ENCODE results near the gene CTNNA1. TPM values are rescaled to one million over a fixed set of nuclear protein-coding genes. Genes with fewer than 3 reads are reported as not detected.
"Not testable (repeated sequence)": the region's sequence is repeated elsewhere in the genome, so short reads cannot be mapped to it uniquely, and the experiment has no call there.

CTNNA1 gene
- total RNA-seq, 3 donors from 2014 or later (not counting 1 experiment from before 2014, with no cell fraction given) = 34.4 to 53.0 (median 49.8) TPM

DNA sequence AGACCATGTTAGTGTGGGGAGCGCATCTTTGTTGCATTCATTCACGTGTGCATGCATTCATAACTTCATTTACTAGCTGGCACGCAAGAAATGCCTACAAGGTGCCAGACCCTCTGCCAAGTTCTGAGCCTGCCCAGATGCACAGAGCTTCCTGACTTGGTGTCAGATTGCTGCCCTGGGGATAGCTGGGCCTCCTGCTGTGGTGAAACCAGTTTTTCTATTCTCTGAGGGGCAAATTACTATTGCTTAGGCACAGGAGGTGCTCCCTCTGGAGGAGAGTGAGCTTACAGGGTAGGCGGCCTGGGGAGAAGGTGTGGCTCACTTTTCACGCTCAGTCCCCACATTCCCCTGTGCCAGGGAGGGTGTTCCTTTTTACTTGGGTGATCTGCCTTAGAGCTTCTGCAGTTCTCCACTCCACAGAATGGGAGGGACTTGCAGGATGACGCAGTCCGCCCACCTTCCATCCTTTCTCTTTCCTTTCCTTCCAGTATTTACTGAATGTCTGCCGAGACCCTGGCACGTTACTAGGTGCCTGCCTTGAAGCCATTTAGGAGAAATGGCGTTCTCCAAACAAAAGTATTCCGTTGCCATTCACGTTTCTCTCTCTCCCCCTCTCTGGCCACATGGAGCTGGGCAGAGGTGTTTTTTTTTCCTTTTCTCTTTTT lies 27.9 kb upstream of the CTNNA1 start:
- Histone ChIP-seq H3K4me1 (ENCODE audit: control insufficient read depth, insufficient read depth, low read length) (peaks cover 7% of the 10 kb centered on the region), H3K9me3 (ENCODE audit: control insufficient read depth, insufficient read depth, low read length) (no peaks in the 10 kb centered on the region), H3K27me3 (ENCODE audit: control insufficient read depth, insufficient read depth, low read length) (no peaks in the 10 kb centered on the region), H3K27ac (ENCODE audit: low read length) (no peak overlapping the region), H3K4me3 (ENCODE audit: low read length) (no peak overlapping the region), H3K36me3 (ENCODE audit: control insufficient read depth, insufficient read depth, low read length) (no peaks in the 10 kb centered on the region)
- H3K27me3 Mint-ChIP-seq (ENCODE audit: low read depth in 2 of 2) = peaks cover 25 to 56% of the 10 kb centered on the region in 2 donors
- no peaks in the 10 kb centered on the region for H3K9me3 Mint-ChIP-seq
- no peaks in the 10 kb centered on the region for H3K36me3 Mint-ChIP-seq
- TF ChIP-seq, protein P1, sequence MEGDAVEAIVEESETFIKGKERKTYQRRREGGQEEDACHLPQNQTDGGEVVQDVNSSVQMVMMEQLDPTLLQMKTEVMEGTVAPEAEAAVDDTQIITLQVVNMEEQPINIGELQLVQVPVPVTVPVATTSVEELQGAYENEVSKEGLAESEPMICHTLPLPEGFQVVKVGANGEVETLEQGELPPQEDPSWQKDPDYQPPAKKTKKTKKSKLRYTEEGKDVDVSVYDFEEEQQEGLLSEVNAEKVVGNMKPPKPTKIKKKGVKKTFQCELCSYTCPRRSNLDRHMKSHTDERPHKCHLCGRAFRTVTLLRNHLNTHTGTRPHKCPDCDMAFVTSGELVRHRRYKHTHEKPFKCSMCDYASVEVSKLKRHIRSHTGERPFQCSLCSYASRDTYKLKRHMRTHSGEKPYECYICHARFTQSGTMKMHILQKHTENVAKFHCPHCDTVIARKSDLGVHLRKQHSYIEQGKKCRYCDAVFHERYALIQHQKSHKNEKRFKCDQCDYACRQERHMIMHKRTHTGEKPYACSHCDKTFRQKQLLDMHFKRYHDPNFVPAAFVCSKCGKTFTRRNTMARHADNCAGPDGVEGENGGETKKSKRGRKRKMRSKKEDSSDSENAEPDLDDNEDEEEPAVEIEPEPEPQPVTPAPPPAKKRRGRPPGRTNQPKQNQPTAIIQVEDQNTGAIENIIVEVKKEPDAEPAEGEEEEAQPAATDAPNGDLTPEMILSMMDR (IDR thresholded peaks at IDR 0.05) = no peak
- 89% methylated on average over 10 of the region's 12 CpGs for WGBS (ENCODE audit: insufficient coverage)
- H3K4me3 Mint-ChIP-seq = no peak overlapping the region
- intact Hi-C loops (cut with micrococcal nuclease) = no loop called here
- ATAC-seq (no peak), DNase-seq (peak in 1 of 2 donors; percentile 7)
- H3K4me1 Mint-ChIP-seq = peaks cover 0 to 12% of the 10 kb centered on the region in 2 donors
- no peak overlapping the region for H3K27ac Mint-ChIP-seq

DNA sequence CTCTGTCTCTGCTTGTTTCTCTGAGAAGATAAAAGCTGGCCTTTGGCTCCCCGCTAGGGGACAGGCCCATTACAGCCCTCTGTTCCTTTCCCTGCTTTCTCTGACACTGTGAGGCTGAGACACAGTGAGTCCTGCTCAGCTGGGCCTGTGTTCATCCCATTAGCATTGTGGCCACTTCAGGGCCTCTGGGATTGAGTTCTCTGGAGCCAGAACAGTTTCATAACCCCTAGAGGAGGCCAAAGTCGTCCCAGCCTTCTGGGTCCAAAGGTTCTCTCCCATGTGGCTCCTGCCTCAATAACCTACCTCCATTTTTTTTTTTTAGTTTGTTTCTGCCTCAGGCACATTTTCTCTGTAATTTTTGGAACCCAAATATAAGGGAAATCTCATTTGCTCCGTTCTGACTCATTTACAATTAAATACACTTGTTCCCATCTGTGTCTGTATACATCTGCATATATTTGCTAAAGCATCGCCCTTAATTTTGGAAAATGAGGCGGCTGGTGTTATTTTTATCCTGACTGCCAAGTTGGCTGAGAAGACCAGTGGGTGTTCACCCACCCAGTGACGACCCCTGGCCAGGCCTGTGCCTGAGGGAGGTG lies 27.3 kb upstream of the CTNNA1 start:
- Histone ChIP-seq H3K36me3 (ENCODE audit: control insufficient read depth, insufficient read depth, low read length) (no peaks in the 10 kb centered on the region), H3K4me3 (ENCODE audit: low read length) (no peak overlapping the region), H3K27me3 (ENCODE audit: control insufficient read depth, insufficient read depth, low read length) (no peaks in the 10 kb centered on the region), H3K9me3 (ENCODE audit: control insufficient read depth, insufficient read depth, low read length) (no peaks in the 10 kb centered on the region), H3K4me1 (ENCODE audit: control insufficient read depth, insufficient read depth, low read length) (peaks cover 7% of the 10 kb centered on the region), H3K27ac (ENCODE audit: low read length) (no peak overlapping the region)
- DNase-seq (no peak), ATAC-seq (no peak)
- Mint-ChIP-seq H3K27me3 (ENCODE audit: low read depth in 2 of 2) (peaks cover 25 to 56% of the 10 kb centered on the region in 2 donors), H3K4me3 (no peak overlapping the region), H3K9me3 (no peaks in the 10 kb centered on the region), H3K36me3 (no peaks in the 10 kb centered on the region), H3K4me1 (peaks cover 0 to 12% of the 10 kb centered on the region in 2 donors), H3K27ac (no peak overlapping the region)
- TF ChIP-seq, protein P1 (IDR thresholded peaks at IDR 0.05) = no peak
- WGBS (ENCODE audit: insufficient coverage) = 88% methylated on average over 6 of the region's 6 CpGs
- intact Hi-C loops (cut with micrococcal nuclease) = no loop called here

DNA sequence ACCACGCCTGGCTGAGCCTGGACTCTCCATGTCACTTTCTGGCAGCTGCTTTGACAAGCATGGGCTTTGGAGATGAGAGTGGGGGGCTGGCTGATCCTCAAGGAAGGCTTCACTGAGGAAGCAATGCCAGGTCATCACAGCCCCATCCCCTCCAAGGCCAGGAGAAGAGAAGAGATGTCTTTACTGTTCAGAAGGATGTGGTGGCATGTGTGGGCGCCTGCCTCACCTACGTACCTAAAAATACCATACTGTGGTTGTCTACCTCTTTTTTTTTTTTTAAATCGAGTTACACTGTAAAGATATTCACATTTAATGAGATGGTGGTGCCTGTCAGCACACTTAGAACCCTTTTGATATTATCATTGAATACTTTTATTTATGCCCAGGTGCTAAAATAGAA lies 26.4 kb upstream of the CTNNA1 start:
- TF ChIP-seq, protein P1 (IDR thresholded peaks at IDR 0.05) = no peak
- Mint-ChIP-seq H3K27ac (no peak overlapping the region), H3K4me1 (peaks cover 0 to 12% of the 10 kb centered on the region in 2 donors), H3K36me3 (no peaks in the 10 kb centered on the region), H3K27me3 (ENCODE audit: low read depth in 2 of 2) (peaks cover 23 to 46% of the 10 kb centered on the region in 2 donors), H3K4me3 (no peak overlapping the region), H3K9me3 (no peaks in the 10 kb centered on the region)
- DNase-seq (no peak), ATAC-seq (no peak)
- peaks cover 7% of the 10 kb centered on the region for H3K4me1 ChIP-seq (ENCODE audit: control insufficient read depth, insufficient read depth, low read length)
- no peak overlapping the region for H3K4me3 ChIP-seq (ENCODE audit: low read length)
- H3K27ac ChIP-seq (ENCODE audit: low read length) = no peak overlapping the region
- H3K27me3 ChIP-seq (ENCODE audit: control insufficient read depth, insufficient read depth, low read length) = no peaks in the 10 kb centered on the region
- intact Hi-C loops (cut with micrococcal nuclease) = no loop called here
- H3K36me3 ChIP-seq (ENCODE audit: control insufficient read depth, insufficient read depth, low read length) = no peaks in the 10 kb centered on the region
- H3K9me3 ChIP-seq (ENCODE audit: control insufficient read depth, insufficient read depth, low read length) = no peaks in the 10 kb centered on the region
- WGBS (ENCODE audit: insufficient coverage) = 78% methylated on average over 1 of the region's 4 CpGs

DNA sequence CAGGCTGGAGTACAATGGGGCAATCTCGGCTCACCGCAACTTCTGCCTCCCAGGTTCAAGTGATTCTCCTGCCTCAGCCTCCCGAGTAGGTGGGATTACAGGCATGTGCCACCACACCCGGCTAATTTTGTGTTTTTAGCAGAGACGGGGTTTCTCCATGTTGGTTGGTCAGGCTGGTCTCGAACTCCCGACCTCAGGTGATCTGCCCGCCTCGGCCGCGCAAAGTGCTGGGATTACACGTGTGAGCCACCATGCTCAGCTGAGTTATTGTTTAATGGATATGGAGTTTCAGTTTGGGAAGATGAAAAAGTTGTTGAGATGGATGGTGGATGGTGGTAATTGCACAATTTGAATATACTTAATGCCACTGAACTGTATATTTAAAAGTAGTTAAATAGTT lies 22.7 kb upstream of the CTNNA1 start:
- H3K4me1 ChIP-seq (ENCODE audit: control insufficient read depth, insufficient read depth, low read length); H3K4me3 ChIP-seq (ENCODE audit: low read length); DNase-seq; H3K9me3 ChIP-seq (ENCODE audit: control insufficient read depth, insufficient read depth, low read length); H3K36me3 ChIP-seq (ENCODE audit: control insufficient read depth, insufficient read depth, low read length); H3K36me3 Mint-ChIP-seq; H3K4me3 Mint-ChIP-seq; H3K9me3 Mint-ChIP-seq; H3K27ac Mint-ChIP-seq; intact Hi-C loops (cut with micrococcal nuclease); H3K27ac ChIP-seq (ENCODE audit: low read length); ATAC-seq; H3K27me3 ChIP-seq (ENCODE audit: control insufficient read depth, insufficient read depth, low read length): not testable (repeated sequence)
- WGBS (ENCODE audit: insufficient coverage) = 94% methylated on average over 12 of the region's 12 CpGs
- Mint-ChIP-seq H3K27me3 (ENCODE audit: low read depth in 2 of 2) (peaks cover 16 to 28% of the 10 kb centered on the region in 2 donors), H3K4me1 (peaks cover 0 to 12% of the 10 kb centered on the region in 2 donors)

All from natural killer cell (primary cell).